Nasal cavity respiratory epithelium epithelial cell of viscerocranial mucosa (primary cell): ENCODE measurements around the gene B9D2. TPM values are rescaled to one million over a fixed set of nuclear protein-coding genes. Genes with fewer than 3 reads are reported as not detected.

Experiments used
- total RNA-seq: library from RNA; depleted of rRNA; stranded (reverse); fragments of >200 nt; gene quantifications from 2 replicates; pipeline ENCODE4 v1.2.3, GENCODE V29; 2014

The B9D2 gene, protein sequence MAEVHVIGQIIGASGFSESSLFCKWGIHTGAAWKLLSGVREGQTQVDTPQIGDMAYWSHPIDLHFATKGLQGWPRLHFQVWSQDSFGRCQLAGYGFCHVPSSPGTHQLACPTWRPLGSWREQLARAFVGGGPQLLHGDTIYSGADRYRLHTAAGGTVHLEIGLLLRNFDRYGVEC
- 1.3 and 1.7 TPM in 2 replicates for total RNA-seq

GRCh38 chr19:41363753-41364523, at the start of gene B9D2:
Gene B9D2 (minus strand): TSS chr19:41364149. CDS start chr19:41363519, 630 bp downstream.

GRCh38 chr19:41397086-41398049, 33.4 kb upstream of the B9D2 start, which contains the start of the genes BCKDHA and EXOSC5:
Gene BCKDHA (plus strand): TSS chr19:41397818. CDS start chr19:41397828, 10 bp downstream.
Gene EXOSC5 (minus strand): TSS chr19:41397359. CDS start chr19:41397328, 31 bp downstream.

DNA sequence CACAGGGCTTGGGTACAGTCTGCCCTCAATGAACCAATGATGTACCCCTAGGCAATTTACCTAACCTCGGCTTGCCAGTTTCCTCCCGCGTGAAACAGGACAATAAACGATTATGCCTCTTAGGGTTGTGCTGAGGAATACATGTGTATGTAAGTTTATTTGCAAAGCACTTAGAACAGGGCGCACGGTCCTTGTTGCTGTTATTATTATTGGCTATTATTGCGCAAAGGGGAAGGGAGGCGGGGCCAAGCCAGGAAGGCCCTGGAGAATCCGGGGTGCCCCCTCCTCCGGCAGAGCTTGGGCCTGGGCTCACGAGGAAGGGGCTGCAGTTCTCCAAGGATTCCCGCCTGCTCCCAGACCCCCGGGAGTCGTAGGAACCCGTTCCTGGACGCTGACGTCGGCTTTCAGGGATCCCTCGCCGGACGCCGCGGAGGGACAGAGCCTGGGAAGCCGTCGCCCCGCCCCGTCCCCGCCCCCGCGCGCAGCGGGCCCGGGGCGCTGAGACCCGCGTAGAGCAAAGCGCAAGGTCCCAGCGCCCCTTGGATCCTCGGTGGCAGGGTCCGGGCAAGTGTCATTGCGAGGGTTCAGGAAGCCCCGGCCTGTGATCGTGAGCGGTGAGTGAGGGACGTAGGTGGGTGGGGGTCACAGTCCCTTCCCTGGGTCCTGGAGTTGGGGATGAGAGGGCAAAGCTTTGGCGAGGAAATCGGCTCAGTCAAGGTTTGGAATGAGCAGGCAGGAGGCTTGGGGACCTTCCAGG, 12.5 kb upstream of the B9D2 start, which contains the start of gene TMEM91:
TMEM91 (plus strand) TSS at position 293 of the 757 bp plus-strand sequence. CDS start 1,777 bp downstream, outside the sequence.

GRCh38 chr19:41353466-41354342, 10.2 kb downstream of the B9D2 start, which contains the start of gene TGFB1:
Gene TGFB1 (minus strand): TSS chr19:41353922. CDS start chr19:41353044, 878 bp downstream.

GRCh38 chr19:41310033-41310831, 53.7 kb downstream of the B9D2 start, which contains the start of gene CCDC97:
Gene CCDC97 (plus strand): TSS chr19:41310172. CDS start chr19:41310311, 139 bp downstream.

Other genes with a start within 250 kb of the B9D2 start
- gene CYP2F1, start 249.7 kb downstream of the B9D2 start, total RNA-seq: not detected in 2 replicates
- gene CYP2S1, start 170.9 kb downstream of the B9D2 start, total RNA-seq: 19.5 and 44.2 TPM in 2 replicates
- gene AXL, start 144.9 kb downstream of the B9D2 start, total RNA-seq: 23.9 and 40.2 TPM in 2 replicates
- 50.6 and 112 TPM in 2 replicates for gene HNRNPUL1, start 99.8 kb downstream of the B9D2 start, total RNA-seq
- 10.3 and 18.2 TPM in 2 replicates for gene CCDC97, start 54.0 kb downstream of the B9D2 start, total RNA-seq
- 5.5 and 22.2 TPM in 2 replicates for gene TGFB1, start 10.2 kb downstream of the B9D2 start, total RNA-seq
- gene TMEM91, start 12.4 kb upstream of the B9D2 start, total RNA-seq: 8.7 and 9.2 TPM in 2 replicates
- 20.8 and 30.4 TPM in 2 replicates for gene EXOSC5, start 33.2 kb upstream of the B9D2 start, total RNA-seq
- 30.3 and 40.0 TPM in 2 replicates for gene BCKDHA, start 33.7 kb upstream of the B9D2 start, total RNA-seq
- 3.3 and 3.4 TPM in 2 replicates for gene B3GNT8, start 63.2 kb upstream of the B9D2 start, total RNA-seq
- gene DMAC2, start 75.8 kb upstream of the B9D2 start, total RNA-seq: 32.6 and 33.2 TPM in 2 replicates
- not detected in 2 replicates for gene ERICH4, start 79.0 kb upstream of the B9D2 start, total RNA-seq
- gene CEACAM21, start 212.0 kb upstream of the B9D2 start, total RNA-seq: not detected in 2 replicates